H1 (cell line): ENCODE results near the gene AKR7A3. TPM values are rescaled to one million over a fixed set of nuclear protein-coding genes. Genes with fewer than 3 reads are reported as not detected.

Experiments
- CHD2 ChIP-seq: IDR thresholded peaks from 2 replicates; pipeline ENCODE4 v1.6.1; 2012; ENCODE audit warnings: low read length, improper control_type of control experiment
- SAP30 ChIP-seq: fragments of 300-600 bp; sonication (generic); IDR thresholded peaks from 2 replicates; pipeline ENCODE4 v1.7.1; 2012; ENCODE audit warnings: low read length, moderate library complexity, mild to moderate bottlenecking, inconsistent platforms; ENCODE audit not compliant: insufficient read depth, insufficient replicate concordance
- polyA plus RNA-seq, 7 experiments: library from polyadenylated mRNA; depleted of rRNA in 3 of 7; stranded (reverse) in 5 of 7; unstranded in 2 of 7; fragments of >200 nt in 5 of 7; fragments of 200-250 nt in 2 of 7; gene quantifications; 1 replicate in 5 of 7; 2 replicates in 1 of 7; 4 replicates in 1 of 7; pipeline versions ENCODE4 v1.2.1 to v1.2.3, GENCODE V29; 2011 to 2013; ENCODE audit warnings: missing spikeins in 2 of 7, mixed read lengths in 2 of 7
- total RNA-seq: library from RNA; stranded (reverse); fragmentation: NEBNext Ultra II Directional; extraction: Animal tissue kit (Norgen Biotek cat#: 25700); gene quantifications from 2 replicates; pipeline ENCODE4 v1.2.1, GENCODE V29; 2021

The AKR7A3 gene
- total and polyA plus RNA-seq, 2 of the 8 experiments (the other 6 are each of a cell fraction or from before 2014, with no cell fraction given) = 0.62 to 0.65 TPM

GRCh38 chr1:19251305-19252196 lies 37.0 kb downstream of the AKR7A3 start, which contains the start of the genes EMC1 and MRTO4 (continued):
- peak; percentile 79 for TF ChIP-seq CHD2
- TF ChIP-seq SAP30 = peak; percentile 53
- TF ChIP-seq, all 59 proteins: peak for 25
